RWPE1 (cell line): Measurements from ENCODE around the gene FOCAD.
A peak's percentile ranks its signal among the peaks of the same experiment; 100 is the strongest.

Experiments used
- CTCF ChIA-PET: fragments of 350-600 bp; sonication (Branson Sonifier 250); formaldehyde crosslinking; extraction: SDS; loops from one replicate; lab custom pipeline; 2021; lab: Yijun Ruan, JAX
- POLR2A ChIA-PET: fragments of 400-600 bp; formaldehyde crosslinking; extraction: SDS; loops from one replicate; lab custom pipeline; 2020; ENCODE audit warnings: antibody characterized with exemption; ENCODE audit not compliant: low non-redundant PET; lab: Yijun Ruan, JAX
- DNase-seq: peaks from one replicate; pipeline ENCODE4 v3.0.0; 2012; ENCODE audit warnings: low spot score
- H3K27ac ChIP-seq: fragments of 450-650 bp; 2 replicates; pipeline ENCODE4 v1.5.1; 2017
- TF ChIP-seq, protein P1 (sequence below): fragments of 450-650 bp; conservative IDR thresholded peaks from 2 replicates; pipeline ENCODE4 v1.5.1; 2017; ENCODE audit warnings: low read depth, mild to moderate bottlenecking

Gene FOCAD

DNA sequence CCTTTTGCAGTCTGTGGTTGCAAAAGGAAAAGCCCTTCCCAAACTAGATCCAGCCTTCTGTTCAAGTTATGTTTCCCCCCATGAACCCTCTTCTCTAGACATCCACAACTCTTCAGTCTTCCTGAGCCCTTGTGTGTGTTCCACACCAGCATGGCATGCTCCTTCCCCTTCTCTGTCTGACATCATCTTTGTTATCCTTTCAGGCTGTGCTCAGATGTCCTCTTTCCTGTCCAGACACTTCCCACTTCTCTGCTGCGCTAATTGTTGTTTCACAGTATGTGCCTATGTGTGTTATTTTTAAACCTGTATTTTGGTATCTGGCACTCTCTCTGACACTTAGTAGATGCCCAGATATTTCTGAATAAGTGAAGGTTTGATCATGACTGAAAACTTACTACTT, 38.2 kb downstream of the FOCAD start:
- DNase-seq = no peak
- no peak overlapping the region for H3K27ac ChIP-seq
- ChIA-PET POLR2A (no interaction called here), CTCF (no interaction called here)
- TF ChIP-seq, protein P1, sequence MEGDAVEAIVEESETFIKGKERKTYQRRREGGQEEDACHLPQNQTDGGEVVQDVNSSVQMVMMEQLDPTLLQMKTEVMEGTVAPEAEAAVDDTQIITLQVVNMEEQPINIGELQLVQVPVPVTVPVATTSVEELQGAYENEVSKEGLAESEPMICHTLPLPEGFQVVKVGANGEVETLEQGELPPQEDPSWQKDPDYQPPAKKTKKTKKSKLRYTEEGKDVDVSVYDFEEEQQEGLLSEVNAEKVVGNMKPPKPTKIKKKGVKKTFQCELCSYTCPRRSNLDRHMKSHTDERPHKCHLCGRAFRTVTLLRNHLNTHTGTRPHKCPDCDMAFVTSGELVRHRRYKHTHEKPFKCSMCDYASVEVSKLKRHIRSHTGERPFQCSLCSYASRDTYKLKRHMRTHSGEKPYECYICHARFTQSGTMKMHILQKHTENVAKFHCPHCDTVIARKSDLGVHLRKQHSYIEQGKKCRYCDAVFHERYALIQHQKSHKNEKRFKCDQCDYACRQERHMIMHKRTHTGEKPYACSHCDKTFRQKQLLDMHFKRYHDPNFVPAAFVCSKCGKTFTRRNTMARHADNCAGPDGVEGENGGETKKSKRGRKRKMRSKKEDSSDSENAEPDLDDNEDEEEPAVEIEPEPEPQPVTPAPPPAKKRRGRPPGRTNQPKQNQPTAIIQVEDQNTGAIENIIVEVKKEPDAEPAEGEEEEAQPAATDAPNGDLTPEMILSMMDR = no peak

DNA sequence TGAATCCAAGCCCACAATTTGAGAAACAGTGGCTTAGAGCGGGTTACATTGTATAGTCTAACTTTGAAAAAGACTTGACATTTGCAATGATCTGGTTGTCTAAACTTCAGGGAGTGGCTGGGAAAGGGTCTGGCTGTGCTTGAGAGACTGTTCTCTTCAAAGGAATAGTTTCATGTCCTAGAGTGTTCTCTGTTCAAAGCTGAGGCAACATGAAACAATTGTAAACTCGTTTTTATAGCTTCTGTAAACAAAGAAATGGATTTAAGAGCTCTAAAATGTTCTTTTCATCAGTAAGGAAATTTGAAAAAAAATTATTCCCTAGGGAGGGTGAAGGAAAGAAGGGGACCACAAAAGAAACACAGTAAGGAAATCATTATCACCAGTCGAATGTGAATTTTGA, 41.6 kb downstream of the FOCAD start:
- ChIA-PET CTCF (interaction anchor here (0.5 to 0.6 kb wide), 2 partner anchors 10 to 245 kb away, joined by 3 read pairs; no protein-coding TSS in a partner anchor), POLR2A (no interaction called here)
- H3K27ac ChIP-seq = no peak overlapping the region
- TF ChIP-seq, protein P1 = no peak
- no peak for DNase-seq

DNA sequence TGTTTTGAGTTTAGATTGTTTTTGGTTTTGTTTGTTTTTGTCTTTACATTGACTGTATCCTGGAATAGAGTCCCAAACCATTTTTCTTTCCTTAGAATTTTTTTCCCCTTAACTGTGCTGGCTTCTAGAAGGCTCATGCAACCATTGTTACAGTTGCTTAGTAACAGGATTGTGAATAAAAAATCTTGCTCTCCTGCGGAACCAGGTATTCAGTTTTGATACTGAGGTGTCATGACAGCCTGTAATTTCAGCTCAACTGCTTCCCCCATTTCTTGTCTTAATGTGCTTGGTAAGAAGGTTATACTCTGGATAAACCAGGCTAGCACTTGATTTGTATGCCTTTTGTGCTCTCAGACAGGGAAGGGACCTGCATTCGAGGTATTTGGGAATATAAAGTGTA, 42.1 kb downstream of the FOCAD start:
- CTCF ChIA-PET = interaction anchor here (0.5 to 0.7 kb wide), 4 partner anchors 9 to 1632 kb away, joined by 3 to 4 read pairs (median 3); no protein-coding TSS in a partner anchor
- no peak for DNase-seq
- no peak overlapping the region for H3K27ac ChIP-seq
- POLR2A ChIA-PET = no interaction called here
- TF ChIP-seq, protein P1 = no peak

DNA sequence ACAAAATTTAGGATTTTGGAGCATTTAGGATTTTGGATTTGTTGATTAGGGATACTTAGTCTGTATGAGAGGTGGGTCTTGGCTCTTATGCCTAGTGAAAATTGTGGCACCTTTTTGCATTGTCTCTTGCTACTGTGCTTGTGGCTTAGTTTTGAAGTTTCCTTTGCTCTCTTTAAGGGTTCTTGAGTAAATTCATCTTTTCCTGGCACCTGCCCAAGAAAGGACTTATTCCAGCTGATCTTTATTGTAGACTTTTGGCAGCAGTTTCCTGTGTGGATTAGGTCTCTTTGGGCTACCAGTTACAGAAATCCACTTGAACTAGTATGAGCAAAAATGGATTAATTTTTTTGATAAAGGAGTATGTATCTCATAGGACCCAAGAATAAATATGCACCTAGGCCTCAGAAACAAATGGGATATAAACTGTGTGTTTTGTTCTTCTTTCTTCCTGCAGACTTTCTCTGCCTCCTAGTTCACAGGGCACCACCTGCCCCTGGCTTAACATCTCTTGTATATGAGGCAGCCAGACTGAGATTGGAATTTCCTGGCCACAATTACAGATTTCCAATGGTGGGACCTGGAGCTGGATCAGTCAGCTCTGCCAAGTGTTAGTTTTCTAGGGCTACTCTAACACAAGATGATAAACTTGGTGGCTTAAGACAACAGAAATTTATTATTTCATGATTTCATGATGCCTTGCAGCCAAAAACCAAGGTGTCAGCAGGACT, 44.6 kb downstream of the FOCAD start:
- H3K27ac ChIP-seq = no peak overlapping the region
- POLR2A ChIA-PET = no interaction called here
- TF ChIP-seq, protein P1 = no peak
- DNase-seq = no peak
- CTCF ChIA-PET = interaction anchor here (0.7 kb wide), 1 partner anchor 178 kb away, joined by 5 read pairs; no protein-coding TSS in a partner anchor

DNA sequence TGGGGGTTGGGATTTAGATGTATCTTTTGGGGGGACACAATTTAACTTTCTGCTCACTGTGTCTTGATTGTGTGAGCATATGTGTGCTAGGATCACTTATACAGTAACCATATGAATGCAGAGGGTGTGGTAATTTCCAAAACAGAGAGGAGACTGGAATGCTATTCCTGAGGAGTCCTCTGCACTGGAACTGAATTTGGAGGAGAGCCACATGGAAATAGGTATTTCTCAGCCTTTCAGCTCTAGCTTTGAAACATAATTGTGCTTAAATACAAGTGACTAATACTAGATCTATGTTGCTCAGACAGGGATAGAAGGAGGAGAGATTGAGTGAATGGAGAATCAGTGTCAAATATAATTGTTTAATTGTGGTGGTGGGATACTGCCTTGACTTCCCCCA, 45.5 kb downstream of the FOCAD start:
- TF ChIP-seq, protein P1 = no peak
- ChIA-PET CTCF (interaction anchor here (0.7 kb wide), 1 partner anchor 179 kb away, joined by 5 read pairs; no protein-coding TSS in a partner anchor), POLR2A (no interaction called here)
- peak; percentile 20 for DNase-seq
- no peak overlapping the region for H3K27ac ChIP-seq

DNA sequence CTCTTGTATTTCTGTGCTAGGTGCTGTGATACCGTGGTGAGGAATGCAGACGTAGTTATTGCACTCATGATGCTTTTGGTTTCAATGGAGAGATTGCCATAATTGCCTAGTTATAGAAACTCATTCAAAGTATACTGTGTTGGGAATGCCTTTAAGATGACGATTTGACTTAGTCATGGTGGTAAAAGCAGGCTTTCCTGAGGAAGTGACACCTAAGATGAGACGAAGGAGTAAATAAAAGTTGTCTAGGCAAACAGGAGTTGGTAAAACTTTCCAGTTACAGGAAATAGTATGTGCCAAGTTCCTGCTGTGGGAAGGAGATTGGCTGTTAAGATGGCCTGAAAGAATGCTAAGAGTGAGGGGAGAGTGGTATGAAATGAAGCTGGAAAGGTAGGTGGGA, 48.1 kb downstream of the FOCAD start:
- H3K27ac ChIP-seq = no peak overlapping the region
- POLR2A ChIA-PET = no interaction called here
- TF ChIP-seq, protein P1 = no peak
- CTCF ChIA-PET = no interaction called here
- peak; percentile 55 for DNase-seq
